ENCODE data around the gene GLI3.
A peak's percentile ranks its signal among the peaks of the same experiment; 100 is the strongest.

DNA sequence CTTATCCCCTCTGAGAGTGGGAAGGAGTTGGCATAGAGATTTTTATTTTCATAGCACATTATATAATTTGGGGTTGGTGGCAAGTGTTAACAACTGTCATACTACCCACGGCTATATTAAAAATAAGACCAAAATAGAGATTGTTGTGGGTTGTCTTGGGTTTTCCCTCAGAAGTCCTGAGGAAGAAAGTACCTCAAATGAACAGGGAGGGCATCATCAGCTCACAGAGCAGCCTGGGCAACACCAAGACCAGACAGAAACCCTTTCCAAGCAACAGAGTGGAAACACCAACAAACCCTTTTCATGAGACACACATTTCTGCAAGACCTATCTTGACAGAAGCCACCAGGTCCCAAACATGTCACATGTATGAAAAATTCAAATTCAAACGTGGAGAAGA is 121.2 kb downstream of the GLI3 start:
- TF ChIP-seq CTCF (conservative IDR thresholded peaks at IDR 0.05 in 1 of 2, IDR thresholded peaks at IDR 0.05 in 1 of 2; ENCODE audit: extremely low read depth in 1 of 2, insufficient read depth in 1 of 2, low read depth in 1 of 2, low read length in 2 of 2): peak in 1 of 2 donors; percentile 15
- no peak for TF ChIP-seq EZH2 (IDR thresholded peaks at IDR 0.05; ENCODE audit: borderline replicate concordance, low read length)
